IMR-90 (cell line): ENCODE measurements around the gene SMO. TPM values are rescaled to one million over a fixed set of nuclear protein-coding genes. Genes with fewer than 3 reads are reported as not detected.
A peak's percentile ranks its signal among the peaks of the same experiment; 100 is the strongest.

Experiments
- ATAC-seq: fragments of 200-7000 bp; cut with Tn5 transposase; 2 replicates; pipeline ENCODE4 v1.9.1; 2020; ENCODE audit warnings: low read depth, mild to moderate bottlenecking, moderate library complexity
- BruUV-seq: library from RNA; stranded (reverse); fragments of 400-500 nt; replicated peaks from 2 replicates; lab custom pipeline; 2021; lab: Mats Ljungman, UMichigan
- CTCF ChIA-PET: fragments of 300-600 bp; formaldehyde crosslinking; extraction: SDS; loops from one replicate; lab custom pipeline; 2021; ENCODE audit warnings: antibody characterized with exemption; lab: Yijun Ruan, JAX
- POLR2A ChIA-PET: fragments of 300-600 bp; sonication (Branson Sonifier 250); formaldehyde crosslinking; loops from one replicate; lab custom pipeline; 2022; ENCODE audit warnings: antibody characterized with exemption; ENCODE audit not compliant: unreplicated experiment; lab: Charles Lee
- DNase-seq: peaks from one replicate; pipeline ENCODE4 v3.0.0; 2013
- H2AFZ ChIP-seq: replicated peaks from 2 replicates; pipeline ENCODE3; 2013; ENCODE audit warnings: low read length, mild to moderate bottlenecking; ENCODE audit not compliant: poor library complexity
- H2AK5ac ChIP-seq: 2 replicates; pipeline ENCODE4 v1.6.1; 2013; ENCODE audit warnings: low read depth, low read length, inconsistent platforms
- H2AK9ac ChIP-seq: replicated peaks from 2 replicates; pipeline ENCODE3; 2013; ENCODE audit warnings: mild to moderate bottlenecking, low read depth, low read length, moderate library complexity; ENCODE audit not compliant: poor library complexity
- H2BK120ac ChIP-seq: 2 replicates; pipeline ENCODE4 v1.6.1; 2013; ENCODE audit warnings: low read depth, low read length, inconsistent platforms
- H2BK15ac ChIP-seq: 3 replicates; pipeline ENCODE4 v1.6.1; 2013; ENCODE audit warnings: low read depth, low read length, inconsistent platforms
- H2BK20ac ChIP-seq: 2 replicates; pipeline ENCODE4 v1.6.1; 2013; ENCODE audit warnings: low read depth, mild to moderate bottlenecking, inconsistent platforms, low read length, moderate library complexity
- H2BK5ac ChIP-seq: 2 replicates; pipeline ENCODE4 v1.6.1; 2013; ENCODE audit warnings: mild to moderate bottlenecking, low read depth, low read length, inconsistent platforms; ENCODE audit not compliant: poor library complexity, severe bottlenecking
- H3K14ac ChIP-seq: replicated peaks from 2 replicates; pipeline ENCODE4 v1.6.1; 2013; ENCODE audit warnings: low read depth, low read length, inconsistent platforms
- H3K18ac ChIP-seq: 2 replicates; pipeline ENCODE4 v1.6.1; 2013; ENCODE audit warnings: low read depth, low read length, control low read depth
- H3K23ac ChIP-seq: 2 replicates; pipeline ENCODE4 v1.6.1; 2013; ENCODE audit warnings: low read depth, low read length, inconsistent platforms
- H3K27ac ChIP-seq: 2 replicates; pipeline ENCODE4 v1.5.1; 2013; ENCODE audit warnings: mild to moderate bottlenecking, control low read depth, low read length; ENCODE audit not compliant: insufficient read depth
- H3K27me3 ChIP-seq: 2 replicates; pipeline ENCODE4 v1.6.1; 2013; ENCODE audit warnings: low read length; ENCODE audit not compliant: control insufficient read depth, insufficient read depth
- H3K36me3 ChIP-seq: 2 replicates; pipeline ENCODE4 v1.6.1; 2013; ENCODE audit warnings: low read length, mixed read lengths; ENCODE audit not compliant: control insufficient read depth, insufficient read depth
- H3K4ac ChIP-seq: 2 replicates; pipeline ENCODE4 v1.6.1; 2013; ENCODE audit warnings: low read depth, low read length, inconsistent platforms
- H3K4me1 ChIP-seq: 2 replicates; pipeline ENCODE4 v1.6.1; 2013; ENCODE audit warnings: low read length, mixed read lengths; ENCODE audit not compliant: control insufficient read depth, insufficient read depth
- H3K4me2 ChIP-seq: 2 replicates; pipeline ENCODE4 v1.6.1; 2013; ENCODE audit warnings: low read depth, mild to moderate bottlenecking, control low read depth, low read length, moderate library complexity
- H3K4me3 ChIP-seq: 2 replicates; pipeline ENCODE4 v1.5.1; 2013; ENCODE audit warnings: low read depth, mild to moderate bottlenecking, control low read depth, low read length, moderate library complexity; ENCODE audit not compliant: insufficient read depth
- H3K56ac ChIP-seq: 2 replicates; pipeline ENCODE4 v1.6.1; 2013; ENCODE audit warnings: low read length, inconsistent platforms; ENCODE audit not compliant: insufficient read depth; ENCODE audit errors: extremely low read depth
- H3K79me1 ChIP-seq, 2 experiments: 2 replicates each; pipeline ENCODE4 v1.6.1; 2013; ENCODE audit warnings: low read length in 2 of 2, inconsistent platforms in 1 of 2, low read depth in 1 of 2
- H3K9ac ChIP-seq: 2 replicates; pipeline ENCODE4 v1.6.1; 2013; ENCODE audit warnings: low read depth, low read length, control low read depth
- H3K9me1 ChIP-seq: 2 replicates; pipeline ENCODE4 v1.6.1; 2013; ENCODE audit warnings: low read length, inconsistent platforms; ENCODE audit not compliant: insufficient read depth
- H3K9me3 ChIP-seq: 2 replicates; pipeline ENCODE4 v1.6.1; 2013; ENCODE audit warnings: low read length; ENCODE audit not compliant: control insufficient read depth, insufficient read depth
- H4K20me1 ChIP-seq: 2 replicates; pipeline ENCODE4 v1.6.1; 2013; ENCODE audit warnings: low read length, inconsistent platforms; ENCODE audit not compliant: insufficient read depth
- H4K5ac ChIP-seq: 2 replicates; pipeline ENCODE4 v1.6.1; 2013; ENCODE audit warnings: mild to moderate bottlenecking, low read depth, low read length, control low read depth
- H4K8ac ChIP-seq, 2 experiments: 2 replicates each; pipeline ENCODE4 v1.6.1; 2013; ENCODE audit warnings: low read depth in 2 of 2, low read length in 2 of 2, control low read depth in 1 of 2, inconsistent platforms in 1 of 2
- H4K91ac ChIP-seq: 2 replicates; pipeline ENCODE4 v1.6.1; 2013; ENCODE audit warnings: low read depth, low read length, inconsistent platforms; ENCODE audit not compliant: insufficient read depth
- CTCF ChIP-seq: conservative IDR thresholded peaks from 2 replicates; pipeline ENCODE4 v1.5.1; 2012; ENCODE audit warnings: mild to moderate bottlenecking, low read depth, low read length, improper control_type of control experiment
- NFE2L2 ChIP-seq: fragments of 150-350 bp; IDR thresholded peaks from 2 replicates; pipeline ENCODE4 v1.6.1; 2016; ENCODE audit warnings: low read depth, mild to moderate bottlenecking, low read length
- RAD21 ChIP-seq: IDR thresholded peaks from 2 replicates; pipeline ENCODE4 v1.6.1; 2012; ENCODE audit warnings: low read length, improper control_type of control experiment
- SMC3 ChIP-seq: fragments of 150-350 bp; IDR thresholded peaks from 2 replicates; pipeline ENCODE4 v1.6.1; 2016; ENCODE audit warnings: low read depth, mild to moderate bottlenecking, antibody characterized with exemption, low read length, moderate library complexity
- WGBS, 2 experiments: methylation state at CpG; one replicate each; pipeline versions ENCODE4 v1.1.5 to v1.1.7; 2013; ENCODE audit warnings: missing lambda C conversion rate in 2 of 2; ENCODE audit not compliant: insufficient read length in 1 of 2; ENCODE audit errors: extremely low coverage in 2 of 2; 5-methylcytosine and 5-hydroxymethylcytosine counted together
- dilution Hi-C: fragments of 300-500 bp; cut with HindIII; formaldehyde crosslinking; loops from one replicate; pipeline ENCODE4 v1.14.3; 2018; ENCODE audit warnings: low sequenced_read_pairs; ENCODE audit not compliant: unreplicated experiment
- in situ Hi-C: fragments of 300-500 bp; cut with MboI; formaldehyde crosslinking; loops from 3 replicates; pipeline ENCODE4 v1.14.3; 2019; ENCODE audit warnings: low sequenced_read_pairs, inconsistent platforms, mixed read lengths
- intact Hi-C: fragments of 100-400 bp; cut with micrococcal nuclease; formaldehyde crosslinking; loops from 2 replicates; pipeline ENCODE4 v1.10.0; 2022
- polyA plus RNA-seq, 3 experiments: library from polyadenylated mRNA; depleted of rRNA; stranded (reverse); fragments of >200 nt; gene quantifications; 2 replicates each; pipeline ENCODE4 v1.2.3, GENCODE V29; 2012; ENCODE audit warnings: low replicate concordance in 1 of 3
- total RNA-seq: library from RNA; depleted of rRNA; stranded (reverse); fragments of >200 nt; gene quantifications from 2 replicates; pipeline ENCODE4 v1.2.3, GENCODE V29; 2012

The SMO gene
- total and polyA plus RNA-seq, 2 of the 4 experiments (the other 2 are of a cell fraction) = 18.5 to 24.7 TPM

DNA sequence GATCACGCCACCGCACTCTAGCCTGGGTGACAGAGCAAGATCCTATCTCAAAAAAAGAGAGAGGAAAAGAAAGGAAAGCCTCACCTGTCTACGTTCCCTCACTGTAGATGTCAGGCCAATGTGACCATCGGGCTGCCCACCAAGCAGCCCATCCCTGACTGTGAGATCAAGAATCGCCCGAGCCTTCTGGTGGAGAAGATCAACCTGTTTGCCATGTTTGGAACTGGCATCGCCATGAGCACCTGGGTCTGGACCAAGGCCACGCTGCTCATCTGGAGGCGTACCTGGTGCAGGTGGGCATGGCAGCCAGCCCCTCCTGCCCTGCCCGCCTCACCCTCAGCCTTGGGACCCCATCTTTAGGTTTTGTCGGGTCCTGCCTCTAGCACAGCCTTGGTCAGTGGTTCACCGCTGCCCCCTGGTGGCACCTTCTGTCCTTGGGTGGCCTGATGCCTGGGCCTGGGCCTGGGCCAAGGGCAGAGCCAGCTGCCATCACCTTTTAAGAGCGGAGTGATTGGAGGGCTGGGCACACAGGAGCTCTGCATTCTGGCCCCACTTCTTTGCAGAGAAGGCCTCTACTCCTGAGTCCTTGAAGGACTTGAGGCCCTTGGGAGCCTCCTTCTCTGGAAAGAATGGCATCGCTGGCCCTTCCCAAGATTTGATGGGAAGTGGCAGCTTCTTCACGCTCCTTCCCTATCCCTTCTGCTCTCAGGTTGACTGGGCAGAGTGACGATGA is 22.0 kb downstream of the SMO start:
- Histone ChIP-seq H3K9me3 (no peaks in the 10 kb centered on the region), H3K27ac (no peak overlapping the region), H4K91ac (no peak overlapping the region), H3K56ac (no peak overlapping the region), H3K9me1 (no peaks in the 10 kb centered on the region), H2BK20ac (no peak overlapping the region), H4K8ac (no peak overlapping the region), H3K9ac (no peak overlapping the region), H2BK5ac (no peak overlapping the region), H3K4me2 (no peak overlapping the region), H2AK9ac (no peak overlapping the region), H3K4ac (no peak overlapping the region), H3K14ac (no peak overlapping the region), H3K18ac (no peak overlapping the region), H3K4me1 (no peaks in the 10 kb centered on the region), H2BK15ac (no peak overlapping the region), H3K36me3 (peaks cover 53% of the 10 kb centered on the region), H3K4me3 (no peak overlapping the region), H3K23ac (no peak overlapping the region), H2AK5ac (no peak overlapping the region), H2BK120ac (no peak overlapping the region), H2AFZ (peak overlapping the region; percentile 69), H3K27me3 (no peaks in the 10 kb centered on the region), H3K79me1 (no peaks in the 10 kb centered on the region), H4K5ac (no peak overlapping the region), H4K20me1 (no peaks in the 10 kb centered on the region)
- in situ Hi-C loops (loop anchor here (10.0 kb wide), 1 partner anchor 434 kb away; no protein-coding TSS in a partner anchor), dilution Hi-C loops (no loop called here), intact Hi-C loops (loop anchor here (1.0 kb wide), 1 partner anchor 46 kb away; no protein-coding TSS in a partner anchor)
- no peak for TF ChIP-seq NFE2L2
- TF ChIP-seq SMC3 = peak; percentile 79
- TF ChIP-seq CTCF = peak; percentile 81
- peak; percentile 82 for TF ChIP-seq RAD21
- ChIA-PET POLR2A (no interaction called here), CTCF (interaction anchor here (0.6 to 1.2 kb wide), 8 partner anchors 9 to 262 kb away, joined by 3 to 5 read pairs (median 3); no protein-coding TSS in a partner anchor)
- WGBS, 2 experiments = 67% methylated on average over 7 of the region's 16 CpGs; no CpG with 5 or more reads in 1 of the 2 experiments
- ATAC-seq (peak; percentile 94), DNase-seq (peak; percentile 44)
- no TSS peak for BruUV-seq
